Parathyroid adenoma (tissue), 2 donors: Measurements from ENCODE around the gene KRTAP2-1.
"Not testable (repeated sequence)": the region's sequence is repeated elsewhere in the genome, so short reads cannot be mapped to it uniquely, and the experiment has no call there.

ENCODE experiments used
- H2AFZ ChIP-seq: fragments of 300-600 bp; sonication (generic); one replicate; pipeline ENCODE4 v1.7.0; 2017; ENCODE audit warnings: antibody characterized with exemption, mild to moderate bottlenecking
- H3K27ac ChIP-seq: fragments of 300-600 bp; sonication (generic); one replicate; pipeline ENCODE4 v1.7.0; 2017
- H3K27me3 ChIP-seq: fragments of 300-600 bp; sonication (generic); one replicate; pipeline ENCODE4 v1.7.0; 2017; ENCODE audit warnings: low read length; ENCODE audit not compliant: control insufficient read depth, insufficient read depth
- H3K36me3 ChIP-seq: fragments of 300-600 bp; sonication (generic); one replicate; pipeline ENCODE4 v1.7.0; 2017; ENCODE audit warnings: low read length; ENCODE audit not compliant: control insufficient read depth, insufficient read depth
- H3K4me1 ChIP-seq: fragments of 300-600 bp; sonication (generic); one replicate; pipeline ENCODE4 v1.7.0; 2017; ENCODE audit warnings: control low read depth
- H3K4me2 ChIP-seq: fragments of 300-600 bp; sonication (generic); one replicate; pipeline ENCODE4 v1.7.0; 2017; ENCODE audit warnings: low read length
- H3K4me3 ChIP-seq: fragments of 300-600 bp; sonication (generic); one replicate; pipeline ENCODE4 v1.7.0; 2017; ENCODE audit warnings: low read depth, low read length
- H3K79me2 ChIP-seq: fragments of 300-600 bp; sonication (generic); one replicate; pipeline ENCODE4 v1.7.0; 2017; ENCODE audit warnings: control low read depth
- H3K9ac ChIP-seq: fragments of 300-600 bp; sonication (generic); one replicate; pipeline ENCODE4 v1.7.0; 2017; ENCODE audit warnings: mild to moderate bottlenecking
- H3K9me3 ChIP-seq: fragments of 300-600 bp; sonication (generic); one replicate; pipeline ENCODE4 v1.7.0; 2017; ENCODE audit warnings: low read length; ENCODE audit not compliant: control insufficient read depth
- CTCF ChIP-seq: fragments of 300-600 bp; sonication (generic); IDR thresholded peaks from one replicate; pipeline ENCODE4 v1.7.0; 2017; ENCODE audit warnings: antibody characterized with exemption, mild to moderate bottlenecking
- donor health status: primary hyperparathyroidism.

The KRTAP2-1 gene

GRCh38 chr17:41065829-41066624, 18.9 kb upstream of the KRTAP2-1 start, which contains the start of gene KRTAP2-4:
TSS of gene KRTAP2-4 (minus strand) at chr17:41065879. CDS start at chr17:41065845, 34 bp downstream.
- no peak within 1 kb of the TSS for H3K27ac ChIP-seq

GRCh38 chr17:41065016-41065689, 18.0 kb upstream of the KRTAP2-1 start:
- H3K4me3 ChIP-seq, H3K9me3 ChIP-seq, H3K4me2 ChIP-seq, H3K27me3 ChIP-seq, H3K4me1 ChIP-seq, H3K27ac ChIP-seq, H3K36me3 ChIP-seq, H3K9ac ChIP-seq, H2AFZ ChIP-seq, H3K79me2 ChIP-seq: not testable (repeated sequence)

More at GRCh38 chr17:41065829-41066624, 18.9 kb upstream of the KRTAP2-1 start, which contains the start of gene KRTAP2-4:
- no peaks in the 10 kb centered on the region for H3K79me2 ChIP-seq
- H2AFZ ChIP-seq: no peak within 1 kb of the TSS
- H3K36me3 ChIP-seq: no peaks in the 10 kb centered on the region
- H3K27me3 ChIP-seq: no peaks in the 10 kb centered on the region
- no peak within 1 kb of the TSS for H3K4me2 ChIP-seq
- no peaks in the 10 kb centered on the region for H3K9me3 ChIP-seq
- no peak within 1 kb of the TSS for H3K4me3 ChIP-seq
- H3K9ac ChIP-seq: no peak within 1 kb of the TSS
- H3K4me1 ChIP-seq: no peaks in the 10 kb centered on the region
- no peak for TF ChIP-seq CTCF

GRCh38 chr17:41064301-41064700, 17.2 kb upstream of the KRTAP2-1 start:
- no peaks in the 10 kb centered on the region for H3K27me3 ChIP-seq
- H3K79me2 ChIP-seq: no peaks in the 10 kb centered on the region
- H3K9ac ChIP-seq: no peak overlapping the region
- H3K9me3 ChIP-seq: no peaks in the 10 kb centered on the region
- TF ChIP-seq CTCF: no peak
- no peak overlapping the region for H3K4me3 ChIP-seq
- no peaks in the 10 kb centered on the region for H3K36me3 ChIP-seq
- H2AFZ ChIP-seq: no peak overlapping the region
- no peak overlapping the region for H3K27ac ChIP-seq
- H3K4me2 ChIP-seq: no peak overlapping the region
- H3K4me1 ChIP-seq: no peaks in the 10 kb centered on the region

GRCh38 chr17:41063449-41063848, 16.3 kb upstream of the KRTAP2-1 start:
- Histone ChIP-seq H3K4me2 (no peak overlapping the region), H3K4me1 (no peaks in the 10 kb centered on the region), H3K27me3 (no peaks in the 10 kb centered on the region), H3K9ac (no peak overlapping the region), H3K4me3 (no peak overlapping the region), H2AFZ (no peak overlapping the region), H3K27ac (no peak overlapping the region), H3K79me2 (no peaks in the 10 kb centered on the region), H3K36me3 (no peaks in the 10 kb centered on the region), H3K9me3 (no peaks in the 10 kb centered on the region)
- no peak for TF ChIP-seq CTCF

- H3K36me3 ChIP-seq: no peaks in the 10 kb centered on the region
- no peaks in the 10 kb centered on the region for H3K9me3 ChIP-seq
- no peaks in the 10 kb centered on the region for H3K79me2 ChIP-seq
- H3K4me2 ChIP-seq: no peak overlapping the region
- no peak overlapping the region for H3K4me3 ChIP-seq
- no peak overlapping the region for H3K27ac ChIP-seq
- H2AFZ ChIP-seq: no peak overlapping the region
- TF ChIP-seq CTCF: no peak
- H3K4me1 ChIP-seq: no peaks in the 10 kb centered on the region
- H3K9ac ChIP-seq: no peak overlapping the region
- no peaks in the 10 kb centered on the region for H3K27me3 ChIP-seq
Measured at GRCh38 chr17:41061964-41062363, 14.8 kb upstream of the KRTAP2-1 start.
